K562 treated with DMSO at 1 percent for 48 hours (cell line): Measurements from ENCODE around the gene MSANTD3. TPM values are rescaled to one million over a fixed set of nuclear protein-coding genes. Genes with fewer than 3 reads are reported as not detected.

Experiments
- total RNA-seq: library from RNA; unstranded; fragments of 300-600 nt; gene quantifications from 2 replicates; pipeline ENCODE4 v1.2.3, GENCODE V29; 2022; ENCODE audit warnings: low replicate concordance; ENCODE audit errors: extremely low read depth

Gene MSANTD3, protein sequence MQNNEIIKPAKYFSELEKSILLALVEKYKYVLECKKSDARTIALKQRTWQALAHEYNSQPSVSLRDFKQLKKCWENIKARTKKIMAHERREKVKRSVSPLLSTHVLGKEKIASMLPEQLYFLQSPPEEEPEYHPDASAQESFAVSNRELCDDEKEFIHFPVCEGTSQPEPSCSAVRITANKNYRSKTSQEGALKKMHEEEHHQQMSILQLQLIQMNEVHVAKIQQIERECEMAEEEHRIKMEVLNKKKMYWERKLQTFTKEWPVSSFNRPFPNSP
- total RNA-seq, result not detected in 2 replicates

GRCh38 chr9:100426530-100427365, at the start of gene MSANTD3:
Gene MSANTD3 (plus strand): TSS chr9:100427143. CDS start chr9:100441939, 14,796 bp downstream.

GRCh38 chr9:100472788-100473275, 45.9 kb downstream of the MSANTD3 start, which contains the start of gene TMEFF1:
Gene TMEFF1 (plus strand): TSS chr9:100473149. CDS start chr9:100473545, 396 bp downstream.

Other genes with a start within 250 kb of the MSANTD3 start
- not detected in 2 replicates for gene TEX10, start 74.2 kb upstream of the MSANTD3 start, total RNA-seq
- gene TMEFF1, start 46.0 kb downstream of the MSANTD3 start, total RNA-seq, result not detected in 2 replicates
- not detected in 2 replicates for gene CAVIN4, start 150.9 kb downstream of the MSANTD3 start, total RNA-seq